Esophagus squamous epithelium (tissue), 5 donors: ENCODE results near the gene TBPL1. TPM values are rescaled to one million over a fixed set of nuclear protein-coding genes. Genes with fewer than 3 reads are reported as not detected.
A peak's percentile ranks its signal among the peaks of the same experiment; 100 is the strongest.

Experiments used
- DNase-seq: peaks from one replicate; lab custom pipeline; 2025; lab: John Stamatoyannopoulos, UW
- H3K27ac ChIP-seq, 4 donors: fragments of 200-600 bp; sonication (generic); one replicate each; pipeline ENCODE4 v1.5.1; 2016 to 2019; ENCODE audit warnings: mild to moderate bottlenecking in 1 of 4
- H3K27me3 ChIP-seq, 4 donors: fragments of 200-600 bp; sonication (generic); 1 replicate in 3 of 4; 2 replicates in 1 of 4; pipeline versions ENCODE4 v1.5.1 to v1.6.0; 2017 to 2021; ENCODE audit warnings: antibody characterized with exemption in 1 of 4
- H3K36me3 ChIP-seq, 3 donors: fragments of 200-600 bp; sonication (generic); one replicate each; pipeline ENCODE4 v1.5.1; 2016 to 2019
- H3K4me1 ChIP-seq, 3 donors: fragments of 200-600 bp; sonication (generic); one replicate each; pipeline ENCODE4 v1.5.1; 2017 to 2019
- H3K4me3 ChIP-seq, 4 donors: fragments of 200-600 bp; sonication (generic); 1 replicate in 3 of 4; 2 replicates in 1 of 4; pipeline ENCODE4 v1.5.1; 2016 to 2019; ENCODE audit warnings: mild to moderate bottlenecking in 2 of 4, moderate library complexity in 1 of 4
- H3K9me3 ChIP-seq, 3 donors: fragments of 200-600 bp; sonication (generic); one replicate each; pipeline ENCODE4 v1.5.1; 2016 to 2019
- POLR2A ChIP-seq, 4 donors: fragments of 450-650 bp; IDR thresholded peaks; one replicate each; pipeline ENCODE4 v1.6.1; 2017; ENCODE audit warnings: antibody characterized with exemption in 4 of 4, mild to moderate bottlenecking in 4 of 4, moderate library complexity in 3 of 4
- WGBS, 2 donors: methylation state at CpG; one replicate each; pipeline ENCODE4 v1.1.5; 2018; 5-methylcytosine and 5-hydroxymethylcytosine counted together
- intact Hi-C: fragments of 100-400 bp; cut with DNase I; formaldehyde crosslinking; loops from one replicate; pipeline ENCODE4 v1.15.0; 2022
- total RNA-seq, 4 donors: library from RNA; depleted of rRNA; stranded (reverse); fragments of >200 nt; gene quantifications; one replicate each; pipeline ENCODE4 v1.1.0, GENCODE V29; 2016
- TF ChIP-seq, protein P1 (sequence below), 6 experiments: fragments of 450-650 bp in 4 of 6; fragments of 200-600 bp in 2 of 6; sonication (generic) in 2 of 6; IDR thresholded peaks; one replicate each; pipeline ENCODE4 v1.5.1; 2016 to 2019; ENCODE audit warnings: antibody characterized with exemption in 6 of 6, mild to moderate bottlenecking in 4 of 6, moderate library complexity in 4 of 6
- donor health status: DM: yes; HTN: yes; CAD: no.

Gene TBPL1
- total RNA-seq, 4 donors from 2014 or later = 9.0 to 27.5 (median 12.0) TPM

DNA sequence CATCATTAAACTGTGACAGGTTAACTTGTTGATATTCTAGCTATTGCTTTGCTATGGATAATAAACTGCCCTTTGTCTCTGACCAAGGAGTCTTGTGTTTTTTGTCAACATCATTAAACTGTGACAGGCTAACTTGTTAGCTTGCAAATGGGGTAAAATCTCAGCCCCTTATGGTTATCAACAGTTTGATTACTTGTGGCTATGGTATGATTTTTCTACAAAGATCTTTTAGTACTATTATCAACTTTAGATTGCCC lies 63.5 kb downstream of the TBPL1 start:
- intact Hi-C loops = no loop called here
- no peaks in the 10 kb centered on the region for H3K36me3 ChIP-seq
- H3K4me1 ChIP-seq = peaks cover 0 to 20% (median 0%) of the 10 kb centered on the region in 3 donors
- no peaks in the 10 kb centered on the region for H3K9me3 ChIP-seq
- no peak for DNase-seq
- H3K27ac ChIP-seq = no peak overlapping the region
- H3K27me3 ChIP-seq = no peaks in the 10 kb centered on the region
- TF ChIP-seq, protein P1, sequence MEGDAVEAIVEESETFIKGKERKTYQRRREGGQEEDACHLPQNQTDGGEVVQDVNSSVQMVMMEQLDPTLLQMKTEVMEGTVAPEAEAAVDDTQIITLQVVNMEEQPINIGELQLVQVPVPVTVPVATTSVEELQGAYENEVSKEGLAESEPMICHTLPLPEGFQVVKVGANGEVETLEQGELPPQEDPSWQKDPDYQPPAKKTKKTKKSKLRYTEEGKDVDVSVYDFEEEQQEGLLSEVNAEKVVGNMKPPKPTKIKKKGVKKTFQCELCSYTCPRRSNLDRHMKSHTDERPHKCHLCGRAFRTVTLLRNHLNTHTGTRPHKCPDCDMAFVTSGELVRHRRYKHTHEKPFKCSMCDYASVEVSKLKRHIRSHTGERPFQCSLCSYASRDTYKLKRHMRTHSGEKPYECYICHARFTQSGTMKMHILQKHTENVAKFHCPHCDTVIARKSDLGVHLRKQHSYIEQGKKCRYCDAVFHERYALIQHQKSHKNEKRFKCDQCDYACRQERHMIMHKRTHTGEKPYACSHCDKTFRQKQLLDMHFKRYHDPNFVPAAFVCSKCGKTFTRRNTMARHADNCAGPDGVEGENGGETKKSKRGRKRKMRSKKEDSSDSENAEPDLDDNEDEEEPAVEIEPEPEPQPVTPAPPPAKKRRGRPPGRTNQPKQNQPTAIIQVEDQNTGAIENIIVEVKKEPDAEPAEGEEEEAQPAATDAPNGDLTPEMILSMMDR (IDR thresholded peaks at IDR 0.05) = no peak
- no peak for TF ChIP-seq POLR2A (IDR thresholded peaks at IDR 0.05)
- H3K4me3 ChIP-seq = no peak overlapping the region

GRCh38 chr6:134020071-134020470 lies 67.0 kb downstream of the TBPL1 start:
- WGBS, 2 donors = 53 to 76% methylated on average over 1 of the region's 1 CpG
- TF ChIP-seq POLR2A (IDR thresholded peaks at IDR 0.05) = no peak
- TF ChIP-seq, protein P1 (IDR thresholded peaks at IDR 0.05) = no peak
- peak overlapping the region in 2 of 4 donors; percentile 30 to 49 for H3K27ac ChIP-seq
- H3K4me1 ChIP-seq = peaks cover 0 to 20% (median 0%) of the 10 kb centered on the region in 3 donors
- no peaks in the 10 kb centered on the region for H3K36me3 ChIP-seq
- no peaks in the 10 kb centered on the region for H3K27me3 ChIP-seq
- H3K4me3 ChIP-seq = no peak overlapping the region
- no peaks in the 10 kb centered on the region for H3K9me3 ChIP-seq
- DNase-seq = no peak
- intact Hi-C loops = no loop called here

DNA sequence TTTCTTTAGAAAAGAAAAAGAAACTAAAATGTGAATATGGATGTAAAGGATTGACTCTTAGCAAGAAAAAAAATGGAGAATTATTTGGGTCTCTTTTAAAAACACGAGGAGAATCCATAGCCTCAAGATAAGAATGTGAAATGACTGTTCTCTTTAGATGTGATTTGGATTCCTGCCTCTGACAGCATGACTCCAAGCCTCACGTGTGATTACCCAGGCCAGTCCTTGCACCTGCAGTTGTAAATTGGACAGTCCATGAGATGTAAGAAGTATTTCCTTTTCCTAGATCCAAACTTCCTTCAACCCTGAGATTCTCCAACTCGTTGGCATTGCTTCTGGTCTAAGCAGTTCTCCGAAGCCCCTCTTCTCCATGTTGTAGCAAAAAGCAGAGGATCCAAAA lies 67.5 kb downstream of the TBPL1 start:
- Histone ChIP-seq H3K27me3 (no peaks in the 10 kb centered on the region), H3K27ac (peak overlapping the region in 1 of 4 donors; percentile 49), H3K9me3 (no peaks in the 10 kb centered on the region), H3K36me3 (no peaks in the 10 kb centered on the region), H3K4me1 (peaks cover 0 to 20% (median 0%) of the 10 kb centered on the region in 3 donors), H3K4me3 (no peak overlapping the region)
- TF ChIP-seq, protein P1 (IDR thresholded peaks at IDR 0.05) = no peak
- intact Hi-C loops = no loop called here
- DNase-seq = no peak
- WGBS, 2 donors = 44 to 46% methylated on average over 4 of the region's 4 CpGs

DNA sequence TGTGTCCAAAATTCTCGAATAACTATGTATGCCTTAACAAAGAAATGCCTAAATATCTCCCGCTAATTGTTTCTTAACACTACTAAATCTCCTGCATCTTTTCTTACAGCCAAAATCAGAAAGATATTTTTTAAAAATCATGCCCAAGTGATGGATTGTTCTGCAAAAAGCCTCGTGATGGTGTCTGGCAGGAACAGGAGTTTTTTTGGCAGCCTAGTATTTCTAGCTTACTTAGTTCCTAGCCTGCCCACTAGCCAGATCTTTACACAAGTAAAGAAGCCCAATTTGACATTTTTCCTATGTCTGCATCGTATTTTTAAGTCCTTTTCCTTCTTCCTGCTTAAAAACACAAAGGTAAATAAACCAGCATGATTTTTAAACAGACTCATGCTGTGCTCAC lies 67.9 kb downstream of the TBPL1 start:
- peaks cover 0 to 20% (median 0%) of the 10 kb centered on the region in 3 donors for H3K4me1 ChIP-seq
- no peak for DNase-seq
- H3K36me3 ChIP-seq = no peaks in the 10 kb centered on the region
- 30 to 44% methylated on average over 4 of the region's 4 CpGs for WGBS, 2 donors
- H3K27me3 ChIP-seq = no peaks in the 10 kb centered on the region
- intact Hi-C loops = no loop called here
- no peaks in the 10 kb centered on the region for H3K9me3 ChIP-seq
- no peak overlapping the region for H3K4me3 ChIP-seq
- peak overlapping the region in 1 of 4 donors; percentile 49 for H3K27ac ChIP-seq
- TF ChIP-seq POLR2A (IDR thresholded peaks at IDR 0.05) = no peak
- TF ChIP-seq, protein P1 (IDR thresholded peaks at IDR 0.05) = no peak

DNA sequence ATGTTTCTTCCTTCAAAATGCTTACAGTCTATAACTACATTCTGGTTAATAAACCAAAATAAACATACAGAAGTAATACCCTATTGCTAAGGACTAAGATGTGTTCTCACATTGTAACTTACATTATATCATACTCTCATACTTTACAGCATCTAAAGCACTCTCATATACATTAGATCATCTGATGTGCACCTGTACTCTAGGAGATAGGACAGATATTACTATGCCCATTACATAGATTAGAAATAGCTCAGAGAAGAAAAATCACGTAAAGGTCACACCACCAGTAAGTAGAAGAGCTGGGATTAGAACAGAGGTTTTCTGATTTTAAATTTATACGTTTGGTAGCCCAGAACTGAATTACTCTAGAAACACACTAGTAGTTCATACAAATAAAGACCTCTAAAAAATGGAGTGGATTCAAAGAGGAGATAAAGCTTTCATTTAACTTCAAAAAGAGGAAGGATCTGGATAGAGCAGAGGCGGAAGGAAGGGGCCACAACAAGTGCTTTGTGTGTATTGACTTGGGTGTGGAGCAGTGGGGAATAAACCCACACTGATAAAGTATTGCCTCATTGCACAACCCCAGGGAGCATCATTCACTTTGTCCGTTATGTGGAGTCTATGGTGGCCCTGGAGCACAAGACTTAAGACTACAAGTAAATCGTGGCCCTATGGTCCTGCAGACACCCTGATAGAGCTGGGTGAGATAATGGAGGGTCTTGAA lies 68.5 kb downstream of the TBPL1 start:
- Histone ChIP-seq H3K27ac (peak overlapping the region in 1 of 4 donors; percentile 49), H3K36me3 (no peaks in the 10 kb centered on the region), H3K4me3 (no peak overlapping the region), H3K4me1 (peaks cover 0 to 20% (median 0%) of the 10 kb centered on the region in 3 donors), H3K27me3 (no peaks in the 10 kb centered on the region), H3K9me3 (no peaks in the 10 kb centered on the region)
- no peak for TF ChIP-seq POLR2A (IDR thresholded peaks at IDR 0.05)
- TF ChIP-seq, protein P1 (IDR thresholded peaks at IDR 0.05) = no peak
- WGBS, 2 donors = 73 to 74% methylated on average over 5 of the region's 5 CpGs
- intact Hi-C loops = no loop called here
- no peak for DNase-seq
